HepG2 (cell line): Measurements from ENCODE around the gene GTF2A2. TPM values are rescaled to one million over a fixed set of nuclear protein-coding genes. Genes with fewer than 3 reads are reported as not detected.
A peak's percentile ranks its signal among the peaks of the same experiment; 100 is the strongest.

ENCODE experiments used
- ADNP ChIP-seq: sonication (generic); formaldehyde crosslinking; IDR thresholded peaks from 2 replicates; pipeline ENCODE4 v1.4.0; 2020; ENCODE audit warnings: missing genetic modification reagents
- BCL6 ChIP-seq: IDR thresholded peaks from 2 replicates; pipeline ENCODE4 v1.6.1; 2016; ENCODE audit warnings: missing genetic modification reagents, missing compliant biosample characterization
- DNMT1 ChIP-seq: sonication (generic); formaldehyde crosslinking; IDR thresholded peaks from 2 replicates; pipeline ENCODE4 v1.5.1; 2020; ENCODE audit warnings: mild to moderate bottlenecking, missing genetic modification reagents
- GATA4 ChIP-seq: sonication (generic); IDR thresholded peaks from 2 replicates; pipeline ENCODE4 v1.6.1; 2016; ENCODE audit warnings: antibody characterized with exemption, low read depth, borderline replicate concordance
- GMEB1 ChIP-seq: sonication (generic); formaldehyde crosslinking; IDR thresholded peaks from 2 replicates; pipeline ENCODE4 v1.5.1; 2020; ENCODE audit warnings: missing genetic modification reagents, mild to moderate bottlenecking, borderline replicate concordance
- HIVEP1 ChIP-seq: sonication (generic); formaldehyde crosslinking; IDR thresholded peaks from 2 replicates; pipeline ENCODE4 v1.4.0; 2020; ENCODE audit warnings: mild to moderate bottlenecking, missing genetic modification reagents
- HMG20A ChIP-seq: IDR thresholded peaks from 2 replicates; pipeline ENCODE4 v1.6.1; 2016; ENCODE audit warnings: borderline replicate concordance
- JUN ChIP-seq: sonication (generic); formaldehyde crosslinking; IDR thresholded peaks from 2 replicates; pipeline ENCODE4 v1.4.0; 2020; ENCODE audit warnings: mild to moderate bottlenecking, missing genetic modification reagents
- MBD4 ChIP-seq: IDR thresholded peaks from 2 replicates; pipeline ENCODE4 v1.6.1; 2012; ENCODE audit warnings: low read length, inconsistent platforms, borderline replicate concordance
- MIXL1 ChIP-seq: IDR thresholded peaks from 2 replicates; pipeline ENCODE4 v1.6.1; 2016
- NR2F1 ChIP-seq, 2 experiments: fragments of 450-650 bp in 1 of 2; formaldehyde crosslinking in 1 of 2; IDR thresholded peaks; 2 replicates each; pipeline versions ENCODE4 v1.5.0 to v1.6.1; 2016 to 2020; ENCODE audit warnings: mild to moderate bottlenecking in 1 of 2, missing compliant biosample characterization in 1 of 2, missing genetic modification reagents in 1 of 2, moderate library complexity in 1 of 2
- ONECUT2 ChIP-seq: sonication (generic); formaldehyde crosslinking; IDR thresholded peaks from 2 replicates; pipeline ENCODE4 v1.4.0; 2020; ENCODE audit warnings: missing genetic modification reagents
- PITX1 ChIP-seq: sonication (generic); formaldehyde crosslinking; IDR thresholded peaks from 2 replicates; pipeline ENCODE4 v1.5.1; 2020; ENCODE audit warnings: mild to moderate bottlenecking, missing genetic modification reagents
- PTBP1 ChIP-seq: fragments of 200-400 bp; formaldehyde crosslinking; IDR thresholded peaks from 2 replicates; pipeline ENCODE4 v1.6.1; 2018; ENCODE audit warnings: low read length, low read depth; ENCODE audit not compliant: poor library complexity, severe bottlenecking
- RBAK ChIP-seq: sonication (generic); formaldehyde crosslinking; IDR thresholded peaks from 2 replicates; pipeline ENCODE4 v1.5.1; 2020; ENCODE audit warnings: mild to moderate bottlenecking, missing genetic modification reagents
- RBM22 ChIP-seq: fragments of 200-400 bp; formaldehyde crosslinking; optimal IDR thresholded peaks from 2 replicates; pipeline ENCODE3; 2017; ENCODE audit warnings: mild to moderate bottlenecking, low read length, moderate library complexity
- TARDBP ChIP-seq: sonication (generic); formaldehyde crosslinking; IDR thresholded peaks from 2 replicates; pipeline ENCODE4 v1.8.0; 2022; ENCODE audit warnings: mild to moderate bottlenecking, missing genetic modification reagents
- ZBTB25 ChIP-seq: IDR thresholded peaks from 2 replicates; pipeline ENCODE4 v1.6.1; 2018; ENCODE audit warnings: missing genetic modification reagents
- ZBTB34 ChIP-seq: sonication (generic); formaldehyde crosslinking; IDR thresholded peaks from 2 replicates; pipeline ENCODE4 v1.8.0; 2022; ENCODE audit warnings: mild to moderate bottlenecking, missing genetic modification reagents
- ZFP82 ChIP-seq: sonication (generic); formaldehyde crosslinking; IDR thresholded peaks from 2 replicates; pipeline ENCODE4 v1.5.1; 2020; ENCODE audit warnings: mild to moderate bottlenecking, missing genetic modification reagents, borderline replicate concordance
- ZNF143 ChIP-seq: sonication (generic); formaldehyde crosslinking; IDR thresholded peaks from 2 replicates; pipeline ENCODE4 v1.4.0; 2020; ENCODE audit warnings: missing genetic modification reagents
- ZNF367 ChIP-seq: sonication (generic); formaldehyde crosslinking; IDR thresholded peaks from 2 replicates; pipeline ENCODE4 v1.4.0; 2020; ENCODE audit warnings: missing genetic modification reagents, borderline replicate concordance
- ZNF414 ChIP-seq: sonication (generic); formaldehyde crosslinking; IDR thresholded peaks from 2 replicates; pipeline ENCODE4 v1.5.0; 2020; ENCODE audit warnings: missing genetic modification reagents
- ZNF432 ChIP-seq: sonication (generic); formaldehyde crosslinking; IDR thresholded peaks from 2 replicates; pipeline ENCODE4 v1.5.0; 2020; ENCODE audit warnings: missing genetic modification reagents, mild to moderate bottlenecking, borderline replicate concordance
- ZNF441 ChIP-seq: sonication (generic); formaldehyde crosslinking; IDR thresholded peaks from 2 replicates; pipeline ENCODE4 v1.7.0; 2021; ENCODE audit warnings: missing genetic modification reagents, borderline replicate concordance
- ZNF615 ChIP-seq: sonication (generic); formaldehyde crosslinking; IDR thresholded peaks from 2 replicates; pipeline ENCODE4 v1.5.0; 2020; ENCODE audit warnings: mild to moderate bottlenecking, missing genetic modification reagents, borderline replicate concordance
- ZNF749 ChIP-seq: sonication (generic); formaldehyde crosslinking; IDR thresholded peaks from 2 replicates; pipeline ENCODE4 v1.8.0; 2022; ENCODE audit warnings: mild to moderate bottlenecking, missing genetic modification reagents, moderate library complexity, borderline replicate concordance
- ZNF768 ChIP-seq: sonication (generic); formaldehyde crosslinking; IDR thresholded peaks from 2 replicates; pipeline ENCODE4 v1.4.0; 2020; ENCODE audit warnings: missing genetic modification reagents
- ZSCAN22 ChIP-seq: sonication (generic); formaldehyde crosslinking; IDR thresholded peaks from 2 replicates; pipeline ENCODE4 v1.4.0; 2020; ENCODE audit warnings: mild to moderate bottlenecking, missing genetic modification reagents
- polyA plus RNA-seq, 8 experiments: library from polyadenylated mRNA; depleted of rRNA in 3 of 8; stranded (reverse) in 7 of 8; unstranded in 1 of 8; fragments of >200 nt; fragmentation: Illumina TruSeq in 4 of 8; extraction: Trizol in 4 of 8; gene quantifications; 2 replicates each; pipeline versions ENCODE4 v1.2.1 to v1.2.3, GENCODE V29; 2011 to 2016; ENCODE audit warnings: low read depth in 4 of 8, missing spikeins in 1 of 8, mixed read lengths in 1 of 8; ENCODE audit not compliant: insufficient read depth in 1 of 8
- total RNA-seq, 5 experiments: library from RNA; depleted of rRNA; stranded (reverse); fragments of >200 nt; fragmentation: Illumina TruSeq; extraction: Trizol; gene quantifications; 2 replicates each; pipeline ENCODE4 v1.2.3, GENCODE V29; 2016; ENCODE audit warnings: low read depth in 1 of 5

Gene GTF2A2
- total and polyA plus RNA-seq, 2 of the 13 experiments (the other 11 are each of a cell fraction or from before 2014, with no cell fraction given): 24.4 to 106 TPM

- TF ChIP-seq ZNF441 (CRISPR knock-in tag): no peak
- no peak for TF ChIP-seq PTBP1
- TF ChIP-seq BCL6 (CRISPR knock-in tag): 0 out of 2 replicates have a peak, but pooled peaks have one; percentile 20
- no peak for TF ChIP-seq ZBTB34
- no peak for TF ChIP-seq DNMT1 (CRISPR knock-in tag)
- TF ChIP-seq ZNF432: no peak
- TF ChIP-seq ZNF367: no peak
- no peak for TF ChIP-seq TARDBP
- no peak for TF ChIP-seq ZSCAN22 (CRISPR knock-in tag)
- no peak for TF ChIP-seq ZNF414 (CRISPR knock-in tag)
- TF ChIP-seq JUN (CRISPR knock-in tag): peak; percentile 41; the same call in 1 of the 2 replicates
- TF ChIP-seq ZNF768 (CRISPR knock-in tag): no peak
- no peak for TF ChIP-seq RBAK (CRISPR knock-in tag)
- no peak for TF ChIP-seq PITX1 (CRISPR knock-in tag)
- no peak for TF ChIP-seq MBD4
- no peak for TF ChIP-seq ZBTB25
- no peak for TF ChIP-seq ZFP82 (CRISPR knock-in tag)
- TF ChIP-seq RBM22: no peak
- no peak for TF ChIP-seq ZNF615 (CRISPR knock-in tag)
- TF ChIP-seq ZNF143 (CRISPR knock-in tag): no peak
- no peak for TF ChIP-seq ONECUT2
- no peak for TF ChIP-seq HIVEP1 (CRISPR knock-in tag)
- TF ChIP-seq ZNF749 (CRISPR knock-in tag): no peak
- TF ChIP-seq MIXL1: no peak
- no peak for TF ChIP-seq HMG20A (CRISPR knock-in tag)
- TF ChIP-seq GATA4: no peak
- TF ChIP-seq NR2F1 (CRISPR knock-in tag; IDR thresholded peaks at IDR 0.05): peak in 1 of 2 experiments; percentile 20; a peak in 1 of 4 replicates
- TF ChIP-seq GMEB1 (CRISPR knock-in tag): no peak
- no peak for TF ChIP-seq ADNP (CRISPR knock-in tag)
Measured at GRCh38 chr15:59595434-59595915, 61.8 kb downstream of the GTF2A2 start (continued).
